GM21576 (cell line): ENCODE measurements around the gene SNRPD2.
"Not testable (repeated sequence)": the region's sequence is repeated elsewhere in the genome, so short reads cannot be mapped to it uniquely, and the experiment has no call there.

Source experiments
- ATAC-seq: cut with Tn5 transposase; IDR thresholded peaks from one replicate; pipeline ENCODE4 v1.9.1; 2021; ENCODE audit warnings: mild to moderate bottlenecking, moderate library complexity; ENCODE audit not compliant: unreplicated experiment

SNRPD2 gene

DNA sequence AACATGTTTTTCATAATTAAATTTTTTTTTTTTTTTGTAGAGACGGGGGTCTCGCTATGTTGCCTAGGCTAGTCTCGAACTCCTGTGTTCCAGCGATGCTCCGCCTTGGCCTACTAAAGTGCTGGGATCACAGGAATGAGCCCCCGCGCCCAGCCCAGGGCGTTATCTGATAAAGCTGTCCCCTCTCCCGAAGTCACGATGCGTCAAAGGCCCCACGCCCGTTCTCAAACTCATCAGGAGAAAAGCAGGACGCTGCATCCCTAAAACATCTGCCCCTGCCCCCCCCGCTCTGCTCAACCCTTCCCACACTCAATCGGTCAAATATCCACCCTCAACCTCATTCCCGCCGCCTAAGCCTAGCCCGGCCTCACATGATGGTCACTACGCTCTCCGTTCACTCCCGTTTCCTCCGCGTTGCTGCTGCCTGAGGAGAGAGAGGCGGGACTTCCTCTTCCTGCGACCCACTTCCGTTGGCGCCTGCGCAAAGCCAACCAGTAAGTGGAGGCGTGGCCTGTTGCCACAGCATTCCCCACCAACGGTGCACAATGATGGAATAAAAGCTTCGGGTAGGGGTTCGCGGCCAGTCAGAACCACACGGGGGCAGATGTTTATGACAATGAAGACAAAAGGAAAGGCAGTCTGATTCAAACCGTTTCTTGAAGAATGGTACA lies at the start of gene SNRPD2:
Gene SNRPD2, minus strand, starts transcription at position 438 of the 671 bp plus-strand sequence. Its CDS starts 65 bp downstream, at position 373.
- ATAC-seq, result peak; percentile 39

DNA sequence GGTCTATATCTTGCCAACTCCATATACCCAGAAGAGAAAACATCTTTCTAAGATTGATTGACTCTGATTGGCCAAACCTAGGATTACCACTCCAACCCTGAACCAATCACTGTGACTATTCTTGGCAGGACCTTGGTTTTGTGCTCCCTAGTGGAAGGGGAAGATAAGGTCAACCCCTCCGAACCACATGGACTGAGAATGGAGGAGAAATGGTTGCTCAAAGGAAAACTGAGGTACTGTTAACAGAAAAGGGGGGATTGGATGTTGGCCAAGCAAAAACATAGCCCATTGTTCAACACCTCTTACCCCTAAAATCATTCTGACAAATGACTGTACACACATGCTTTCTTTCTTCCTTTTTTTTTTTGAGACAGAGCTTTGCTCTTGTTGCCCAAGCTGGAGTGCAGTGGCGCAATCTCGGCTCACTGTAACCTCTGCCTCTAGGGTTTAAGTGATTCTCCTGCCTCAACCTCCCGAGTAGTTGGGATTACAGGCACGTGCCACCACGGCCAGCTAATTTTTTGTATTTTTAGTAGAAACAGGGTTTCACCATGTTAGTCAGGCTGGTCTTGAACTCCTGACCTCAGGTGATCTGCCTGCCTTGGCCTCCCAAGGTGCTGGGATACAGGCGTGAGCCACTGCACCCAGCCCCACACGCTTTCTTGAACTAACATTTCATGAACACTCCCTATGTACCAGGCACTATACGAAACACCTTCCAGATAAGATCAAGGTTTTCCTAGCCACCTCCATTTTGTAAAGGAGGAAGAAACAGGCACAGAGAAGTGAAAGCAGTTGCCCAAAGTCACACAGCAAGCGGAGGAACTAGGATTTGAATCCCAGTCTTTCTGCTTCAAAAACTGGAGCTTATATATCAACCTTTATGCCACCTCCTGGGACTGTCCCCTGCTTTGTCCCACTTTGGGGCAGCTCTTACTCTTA lies 48.0 kb upstream of the SNRPD2 start:
- ATAC-seq, result no peak

DNA sequence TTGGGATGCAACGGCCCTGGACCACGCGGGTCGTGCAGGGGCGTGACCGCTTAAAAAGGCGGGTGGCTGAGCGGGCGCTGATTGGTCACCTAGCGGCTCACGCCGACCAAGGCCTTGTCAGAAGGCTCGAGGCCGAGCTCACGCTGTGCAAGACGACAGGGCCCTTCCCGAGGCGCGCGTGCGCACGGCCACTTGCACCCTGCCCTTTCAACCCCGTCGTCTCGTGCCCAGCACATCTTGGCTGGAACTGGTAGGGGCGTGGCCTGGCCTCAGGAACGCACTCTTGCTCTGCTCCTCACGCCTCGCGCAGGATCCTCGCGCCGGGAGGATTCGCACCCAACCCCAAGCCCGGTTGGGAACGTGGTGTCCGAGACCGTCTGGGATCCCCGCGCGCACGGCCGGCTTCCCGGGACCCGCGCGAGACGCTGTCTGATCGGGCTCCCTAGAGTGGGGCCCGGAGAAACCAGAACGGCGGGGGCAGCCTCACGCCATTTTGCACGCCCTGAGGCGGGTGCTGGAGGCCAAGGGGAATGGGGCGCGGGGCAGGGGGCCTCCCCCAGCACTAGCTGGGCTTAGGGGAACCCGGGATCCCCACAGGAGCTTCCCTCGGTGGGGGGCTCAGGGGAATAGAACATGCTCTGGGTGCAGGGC lies 41.5 kb upstream of the SNRPD2 start, which contains the start of gene MEIOSIN:
Gene MEIOSIN, plus strand, starts transcription at position 280 of the 651 bp plus-strand sequence. CDS start 1,938 bp downstream, outside the sequence.
- ATAC-seq, result no peak

DNA sequence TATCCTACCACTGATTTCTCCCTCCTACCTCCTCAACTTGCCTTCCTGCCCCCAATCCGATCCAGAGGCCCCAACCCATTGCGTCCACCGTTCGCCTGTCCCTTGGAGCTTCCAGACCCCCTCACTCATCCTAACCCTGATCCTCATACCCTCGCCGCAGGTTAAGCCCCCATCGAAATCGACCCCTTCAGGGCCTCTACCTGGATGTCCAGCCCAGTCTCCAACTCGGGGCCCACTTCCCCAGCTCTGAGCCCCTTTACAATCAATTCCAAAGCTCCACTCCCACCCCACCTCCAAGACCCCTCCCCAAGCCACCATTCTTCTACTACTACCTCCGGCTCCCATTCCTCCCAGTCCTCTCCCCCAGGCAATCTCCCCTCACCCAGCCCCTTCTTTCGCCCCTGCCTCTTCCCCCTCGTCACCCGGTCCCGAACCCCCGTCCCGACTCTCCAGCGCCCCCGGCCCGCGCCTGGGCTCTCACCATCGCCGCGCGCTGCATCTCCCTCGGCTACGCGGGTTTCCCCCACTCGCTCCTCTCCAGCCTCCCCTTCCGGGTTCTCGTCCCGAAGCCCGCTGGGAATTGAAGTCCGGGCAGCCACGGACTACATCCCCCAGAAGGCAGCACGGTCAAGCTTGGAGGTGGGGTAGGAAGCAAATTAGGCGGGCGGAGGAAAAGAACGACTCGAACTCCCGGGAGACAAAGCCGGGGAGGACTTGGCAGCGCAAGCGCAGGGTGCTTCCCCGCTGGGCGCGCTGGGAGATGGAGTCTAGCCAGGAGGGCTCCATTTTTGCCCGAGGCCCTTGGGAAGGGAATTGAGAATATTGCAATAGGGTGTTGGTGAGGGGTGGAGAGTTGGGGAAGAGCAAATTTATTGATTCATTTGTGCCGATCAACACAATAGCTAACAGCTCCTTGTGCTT lies 38.9 kb upstream of the SNRPD2 start, which contains the start of gene FBXO46:
Gene FBXO46, minus strand, starts transcription at position 529 of the 921 bp plus-strand sequence. CDS start 17,401 bp downstream, outside the sequence.
- peak; percentile 85 for ATAC-seq

DNA sequence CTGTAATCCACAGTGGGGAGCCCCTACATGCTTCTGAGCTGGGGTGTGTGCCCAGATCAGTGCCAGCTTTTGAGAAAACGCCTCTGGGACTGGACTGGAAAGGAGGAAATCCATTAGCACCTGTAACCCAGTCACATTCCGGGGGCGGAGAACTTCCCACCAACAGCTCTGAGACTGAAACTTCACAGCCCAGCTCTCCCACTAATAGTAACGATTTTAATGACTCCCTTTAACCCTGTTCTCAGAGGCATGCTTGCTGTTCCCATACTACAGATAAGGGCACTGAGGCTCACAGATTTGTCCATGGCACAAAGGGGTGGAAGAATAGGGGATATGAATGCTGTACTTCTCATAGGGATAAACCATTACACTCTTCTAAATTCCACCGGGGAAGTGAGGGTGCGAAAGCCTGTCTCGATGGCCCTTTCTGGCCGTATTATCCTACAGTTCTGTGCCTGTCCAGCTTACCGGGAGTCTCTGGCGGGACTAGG lies 38.1 kb upstream of the SNRPD2 start:
- no peak for ATAC-seq

DNA sequence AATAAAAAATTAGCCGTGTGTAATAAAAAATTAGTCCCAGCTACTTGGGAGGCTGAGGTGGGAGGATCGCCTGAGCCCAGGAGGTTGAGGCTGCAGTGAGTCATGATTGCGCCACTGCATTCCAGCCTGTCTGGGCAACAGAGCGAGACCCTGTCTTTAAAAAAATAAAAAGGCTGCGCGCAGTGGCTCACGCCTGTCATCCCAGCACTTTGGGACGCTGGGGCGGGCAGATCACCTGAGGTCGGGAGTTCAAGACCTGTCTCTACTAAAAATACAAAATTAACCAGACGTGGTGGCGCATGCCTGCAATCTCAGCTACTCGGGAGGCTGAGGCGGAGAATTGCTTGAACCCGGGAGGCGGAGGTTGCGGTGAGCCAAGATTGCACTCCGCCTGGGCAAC lies 36.9 kb upstream of the SNRPD2 start:
- ATAC-seq, result not testable (repeated sequence)

DNA sequence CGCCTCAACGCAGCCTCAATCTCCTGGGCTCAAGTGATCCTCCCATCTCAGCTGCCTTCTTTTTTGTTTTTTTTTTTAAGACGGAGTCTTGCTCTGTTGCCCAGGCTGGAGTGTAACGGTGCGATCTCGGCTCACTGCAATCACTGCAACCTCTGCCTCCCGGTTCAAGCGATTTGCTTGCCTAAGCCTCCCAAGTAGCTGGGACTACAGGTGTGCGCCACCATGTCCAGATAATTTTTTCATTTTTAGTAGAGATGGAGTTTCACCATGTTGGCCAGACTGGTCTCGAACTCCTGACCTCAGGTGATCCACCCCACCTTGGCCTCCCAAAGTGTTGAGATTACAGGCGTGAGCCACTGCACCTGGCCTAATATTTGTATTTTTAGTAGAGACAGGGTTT lies 28.3 kb upstream of the SNRPD2 start:
- not testable (repeated sequence) for ATAC-seq

DNA sequence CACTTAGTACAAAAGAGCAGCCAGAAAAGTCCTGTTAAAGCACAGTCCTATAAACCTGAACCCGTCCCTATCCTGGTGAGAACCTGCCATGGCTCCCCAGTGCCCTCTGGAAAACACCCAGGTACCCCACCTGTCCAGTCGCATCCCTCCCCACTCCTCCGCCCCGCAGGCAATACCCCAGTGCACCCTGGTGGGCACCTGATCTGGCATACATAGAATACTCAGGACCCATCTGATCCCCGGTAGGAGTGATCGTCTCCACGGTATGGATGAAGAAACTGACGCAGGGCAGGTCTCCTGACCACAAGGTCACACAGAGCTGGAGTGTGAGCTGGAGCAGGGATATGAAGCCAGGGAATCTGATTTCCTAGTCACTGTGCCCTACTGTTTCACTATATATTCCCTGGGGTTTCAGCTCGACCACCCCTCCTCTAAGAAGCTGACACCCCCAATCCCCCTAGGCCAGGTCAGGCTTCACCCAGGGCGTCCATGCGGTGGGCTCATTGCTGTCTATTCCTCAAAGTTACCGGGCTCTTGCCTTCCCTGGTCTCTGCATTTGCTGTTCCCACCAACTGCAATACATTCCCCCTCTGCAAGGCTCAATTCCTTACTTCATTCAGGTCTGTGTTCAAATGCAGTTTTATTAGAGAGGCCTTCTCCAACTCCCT lies 26.4 kb upstream of the SNRPD2 start:
- peak; percentile 8 for ATAC-seq

DNA sequence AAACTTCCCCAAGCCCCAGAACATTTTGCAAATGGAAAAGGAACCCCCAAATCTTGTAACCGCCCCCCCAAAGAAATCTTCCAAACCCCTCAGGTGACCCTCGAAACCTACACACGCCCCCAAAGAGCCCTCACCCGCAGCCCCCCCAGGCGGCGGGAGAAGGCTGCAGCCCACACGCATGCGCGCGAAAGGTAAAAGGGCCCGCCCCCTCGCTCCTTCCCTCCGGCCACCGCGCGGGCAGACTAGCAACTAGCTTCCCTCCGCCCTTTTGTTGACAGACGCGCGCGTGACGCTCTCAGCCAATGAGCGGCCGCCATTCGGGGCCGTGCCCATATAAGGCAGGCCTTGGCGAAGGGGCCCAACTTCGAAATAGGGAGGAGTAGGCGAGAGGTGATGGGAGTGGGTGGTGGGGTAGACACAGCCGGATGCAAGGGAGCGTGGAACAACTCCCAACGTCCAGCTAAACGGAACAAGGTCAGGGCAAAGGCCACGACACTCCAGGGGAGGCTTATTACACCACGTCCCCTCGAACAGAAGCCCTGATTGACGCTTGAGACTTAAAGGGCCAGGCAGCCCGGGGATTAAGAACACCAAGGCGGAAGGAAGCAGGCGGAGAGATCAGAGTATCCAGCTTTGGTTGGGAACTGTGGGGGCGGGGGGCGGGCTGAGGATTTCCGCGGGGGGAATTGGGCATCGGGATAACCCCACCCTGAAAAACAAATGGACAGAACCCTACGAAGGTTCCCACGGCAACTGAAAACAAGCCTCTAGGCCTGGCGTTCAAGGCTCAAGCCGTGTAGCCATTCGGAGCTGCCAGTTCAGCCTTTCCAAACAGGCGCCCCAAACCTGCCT lies 25.6 kb upstream of the SNRPD2 start:
- peak; percentile 87 for ATAC-seq

DNA sequence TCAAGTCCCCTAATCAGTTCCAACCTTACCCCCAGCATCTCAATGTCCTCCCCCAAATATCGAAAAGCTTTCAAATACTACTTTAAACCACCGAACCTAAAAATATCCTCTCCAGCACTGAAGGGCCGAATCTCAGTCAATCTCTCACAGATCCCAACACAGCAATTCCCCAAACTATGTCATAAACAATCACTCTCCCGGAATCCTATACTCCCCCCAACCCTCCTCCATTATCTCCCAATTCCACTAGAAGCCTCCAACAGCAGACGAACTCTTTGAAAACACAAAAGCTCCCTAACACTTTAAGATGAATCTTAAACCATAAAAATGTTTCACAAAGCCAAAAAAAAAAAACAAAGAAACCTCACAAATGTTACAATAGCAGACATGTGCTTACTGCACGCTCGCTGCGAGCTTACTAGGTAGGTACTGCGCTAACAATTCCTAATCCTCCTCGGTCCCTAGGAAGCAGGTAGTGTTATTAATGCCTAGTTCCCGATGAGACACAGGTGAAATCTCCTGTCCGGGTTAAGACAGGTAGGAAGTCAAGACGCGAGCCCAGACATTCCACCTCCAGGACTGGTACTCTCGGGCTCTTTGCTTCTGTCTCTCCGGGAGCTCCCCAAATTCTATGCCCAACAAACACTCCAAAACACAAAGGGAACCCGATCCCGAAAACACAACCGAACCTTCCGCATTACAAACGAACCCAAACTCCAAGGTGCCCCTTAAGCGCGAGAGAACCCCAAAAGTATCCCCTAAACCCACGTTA lies 24.8 kb upstream of the SNRPD2 start:
- ATAC-seq, result no peak

DNA sequence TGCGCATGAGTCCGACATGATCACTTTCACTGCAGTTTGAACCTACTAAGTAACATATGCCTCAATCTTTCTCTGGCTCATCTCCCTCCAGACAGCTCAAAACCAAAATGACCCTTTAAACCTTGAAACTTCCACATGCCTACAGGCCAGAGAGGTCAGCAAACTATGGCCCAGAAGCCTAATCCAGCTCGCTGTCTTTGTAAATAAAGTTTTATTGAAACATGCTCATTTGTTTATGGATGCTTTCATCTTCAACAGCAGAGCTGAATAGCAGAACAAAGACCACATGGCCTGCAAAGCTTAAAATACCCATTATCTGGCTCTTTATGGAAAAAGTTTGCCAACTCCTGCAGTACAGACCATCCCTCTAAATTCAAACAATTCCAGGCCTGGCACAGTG lies 23.4 kb upstream of the SNRPD2 start:
- ATAC-seq, result no peak

DNA sequence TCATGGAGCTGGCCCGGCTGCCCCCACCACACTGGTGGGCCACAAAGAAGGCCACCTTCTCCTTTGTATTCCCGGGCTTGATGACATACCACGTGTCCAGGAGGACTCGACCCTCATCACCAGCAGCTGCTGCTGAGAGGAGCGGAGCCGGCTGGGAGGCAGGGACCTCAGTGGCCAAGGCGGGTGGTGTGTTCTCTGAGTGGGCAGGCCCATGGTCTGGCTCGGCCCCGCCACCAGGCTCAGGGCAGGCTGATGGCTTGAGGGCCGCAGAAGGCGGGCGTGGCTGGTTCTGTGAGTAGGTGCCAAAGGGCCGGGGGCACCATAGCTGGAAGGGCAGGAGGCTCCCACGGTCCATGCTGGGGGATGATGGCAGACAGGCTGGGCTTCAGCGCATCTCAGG lies 21.4 kb upstream of the SNRPD2 start:
- no peak for ATAC-seq

DNA sequence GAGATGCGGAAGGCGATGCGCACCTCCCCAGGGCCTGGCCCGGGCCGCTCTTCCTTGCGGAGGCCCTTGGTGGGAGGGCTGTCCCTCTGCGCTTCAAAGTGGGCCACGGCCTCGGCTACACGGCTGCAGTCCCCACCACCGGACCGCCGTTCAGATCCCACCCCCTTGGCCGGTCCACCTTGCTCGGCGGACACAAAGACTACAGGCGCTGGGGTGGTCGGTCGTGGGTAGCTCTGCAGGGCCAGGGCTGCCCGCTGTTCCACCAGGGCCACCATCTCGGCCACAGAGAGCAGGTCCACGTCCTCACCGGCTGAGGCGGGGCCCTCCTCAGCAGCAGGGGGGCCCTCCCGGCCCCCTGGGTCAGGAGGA lies 20.9 kb upstream of the SNRPD2 start:
- no peak for ATAC-seq

DNA sequence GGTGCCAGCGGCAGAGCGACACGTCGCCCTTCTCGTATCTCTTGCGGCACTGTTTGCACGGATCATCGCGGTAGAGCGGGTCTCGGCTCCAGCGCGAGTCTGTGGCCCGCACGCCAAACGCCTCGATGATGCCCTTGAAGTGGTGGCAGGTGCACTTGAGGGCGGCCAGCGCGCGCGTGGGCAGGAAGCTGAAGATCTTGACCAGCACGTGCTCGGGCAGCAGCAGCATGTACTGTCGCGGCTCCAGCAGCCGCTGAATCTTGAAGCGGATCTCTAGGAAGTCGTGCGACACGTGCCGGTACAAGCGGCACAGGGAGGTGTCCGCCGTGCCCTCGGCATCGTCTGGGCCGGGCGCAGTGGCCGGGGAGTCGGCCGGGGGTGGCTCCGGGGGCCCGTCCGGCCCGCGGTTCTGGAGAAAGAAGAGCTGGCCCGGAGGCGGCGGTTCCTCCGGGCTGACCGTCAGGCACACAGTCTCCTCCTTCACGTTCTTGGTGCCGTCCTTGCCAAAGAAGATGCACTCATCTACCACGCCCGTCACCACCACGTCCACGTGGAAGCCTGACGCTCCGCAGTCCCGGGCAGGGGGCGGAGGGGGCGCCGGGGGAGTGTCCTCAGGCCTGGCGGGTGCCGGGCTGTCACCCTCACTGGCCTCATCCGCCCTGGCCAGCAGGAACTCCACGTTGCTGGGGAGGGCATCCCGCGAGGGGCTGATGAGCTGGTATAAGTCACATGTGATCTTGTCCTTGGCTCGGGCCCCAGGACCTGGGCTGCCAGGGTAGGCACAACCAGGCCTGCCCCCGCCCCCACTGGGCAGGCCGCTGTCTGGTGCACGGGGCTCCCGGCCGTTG lies 20.3 kb upstream of the SNRPD2 start:
- no peak for ATAC-seq

DNA sequence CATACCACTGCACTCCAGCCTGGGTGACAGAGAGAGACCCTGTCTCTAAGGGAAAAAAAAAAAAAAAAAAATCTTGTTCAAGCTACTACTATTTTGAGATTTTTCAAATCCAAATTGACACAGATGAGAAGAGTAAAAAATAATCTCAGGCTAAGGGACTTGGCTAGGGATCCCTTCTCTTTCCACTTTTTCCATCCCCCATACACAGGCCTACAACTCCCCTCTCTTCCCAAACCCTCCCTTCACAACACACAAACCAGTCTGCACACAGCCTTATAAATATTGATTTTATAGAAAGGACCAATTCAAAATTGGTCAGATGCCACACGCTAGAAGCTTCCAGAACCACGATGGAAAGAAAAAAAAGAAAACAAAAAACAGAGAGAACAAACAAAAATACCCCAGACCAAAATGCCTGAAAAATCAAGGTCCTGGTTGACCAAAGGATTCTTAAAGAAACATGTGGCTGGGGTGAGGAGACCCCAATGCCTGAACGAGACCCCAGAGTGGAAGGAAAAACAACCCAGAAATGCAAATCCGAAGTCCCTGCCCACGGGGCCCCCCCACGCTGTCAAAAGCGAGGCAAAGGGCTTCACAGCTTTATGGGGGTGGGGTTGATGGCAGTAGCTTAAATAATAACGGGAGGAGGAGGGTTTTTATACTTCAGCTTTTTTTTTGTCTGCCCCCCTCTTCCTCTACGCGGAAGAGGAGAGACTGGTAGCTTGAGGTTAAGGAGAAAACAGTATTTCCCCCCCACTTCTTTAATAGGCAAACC lies 18.8 kb upstream of the SNRPD2 start:
- no peak for ATAC-seq

DNA sequence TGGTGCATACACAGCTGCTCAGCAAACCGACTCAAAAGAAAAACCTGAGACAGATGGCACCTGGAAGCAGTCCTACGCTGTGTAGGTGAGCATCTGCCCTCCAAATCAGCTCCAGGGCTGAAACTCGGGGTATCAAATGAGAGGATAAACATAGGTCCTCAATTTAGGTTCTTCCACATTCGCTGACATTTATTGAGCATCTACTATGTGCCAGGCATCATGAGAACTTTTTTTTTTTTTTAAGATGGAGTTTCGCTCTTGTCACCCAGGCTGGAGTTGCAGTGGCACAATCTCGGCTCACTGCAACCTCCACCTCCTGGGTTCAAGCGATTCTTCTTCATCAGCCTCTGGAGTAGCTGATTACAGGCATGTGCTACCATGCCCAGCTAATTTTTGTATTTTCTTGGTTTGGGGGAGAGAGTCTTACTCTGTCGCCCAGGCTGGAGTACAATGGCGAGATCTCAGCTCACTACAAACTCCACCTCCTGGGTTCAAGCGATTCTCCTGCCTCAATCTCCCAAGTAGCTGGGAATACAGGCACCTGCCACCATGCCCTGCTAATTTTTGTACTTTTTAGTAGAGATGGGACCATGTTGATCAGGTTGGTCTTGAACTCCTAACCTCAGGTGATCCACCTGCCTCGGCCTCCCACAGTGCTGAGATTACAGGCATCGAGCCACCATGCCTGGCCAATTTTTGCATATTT lies 14.1 kb upstream of the SNRPD2 start:
- no peak for ATAC-seq
